ENCODE measurements around the gene SSBP3.

DNA sequence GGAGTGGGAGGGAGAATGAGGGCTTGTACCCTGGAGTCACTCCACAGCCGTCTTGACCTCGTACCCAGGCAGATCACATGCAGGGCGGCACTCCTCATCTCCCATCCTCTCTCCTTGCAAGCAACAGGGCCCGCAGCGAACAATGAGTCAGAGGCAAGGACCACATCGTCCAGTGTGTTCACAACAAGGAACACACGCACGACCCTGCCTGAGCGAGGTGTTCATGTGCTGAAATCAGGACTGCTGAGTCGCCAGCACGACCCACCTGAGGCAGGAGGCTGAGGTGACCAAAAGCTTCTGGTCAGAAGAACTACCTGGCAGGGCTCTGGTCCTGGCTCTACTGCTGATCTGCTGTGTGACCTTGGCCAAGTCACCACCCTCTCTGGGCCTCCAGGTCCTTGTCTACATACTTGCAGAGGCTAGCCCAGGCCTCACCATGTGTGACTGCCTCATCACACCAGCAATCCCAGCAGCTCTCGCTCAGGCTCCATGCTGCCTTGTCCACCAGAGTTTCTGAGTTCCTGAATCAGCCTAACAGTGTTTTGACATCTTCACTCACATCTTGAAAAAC lies 78.0 kb downstream of the SSBP3 start:
- TF ChIP-seq, protein P1, sequence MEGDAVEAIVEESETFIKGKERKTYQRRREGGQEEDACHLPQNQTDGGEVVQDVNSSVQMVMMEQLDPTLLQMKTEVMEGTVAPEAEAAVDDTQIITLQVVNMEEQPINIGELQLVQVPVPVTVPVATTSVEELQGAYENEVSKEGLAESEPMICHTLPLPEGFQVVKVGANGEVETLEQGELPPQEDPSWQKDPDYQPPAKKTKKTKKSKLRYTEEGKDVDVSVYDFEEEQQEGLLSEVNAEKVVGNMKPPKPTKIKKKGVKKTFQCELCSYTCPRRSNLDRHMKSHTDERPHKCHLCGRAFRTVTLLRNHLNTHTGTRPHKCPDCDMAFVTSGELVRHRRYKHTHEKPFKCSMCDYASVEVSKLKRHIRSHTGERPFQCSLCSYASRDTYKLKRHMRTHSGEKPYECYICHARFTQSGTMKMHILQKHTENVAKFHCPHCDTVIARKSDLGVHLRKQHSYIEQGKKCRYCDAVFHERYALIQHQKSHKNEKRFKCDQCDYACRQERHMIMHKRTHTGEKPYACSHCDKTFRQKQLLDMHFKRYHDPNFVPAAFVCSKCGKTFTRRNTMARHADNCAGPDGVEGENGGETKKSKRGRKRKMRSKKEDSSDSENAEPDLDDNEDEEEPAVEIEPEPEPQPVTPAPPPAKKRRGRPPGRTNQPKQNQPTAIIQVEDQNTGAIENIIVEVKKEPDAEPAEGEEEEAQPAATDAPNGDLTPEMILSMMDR (IDR thresholded peaks at IDR 0.05), result no peak
- TF ChIP-seq POLR2A (IDR thresholded peaks at IDR 0.05), result no peak
